GM21786 (cell line): ENCODE measurements around the gene LIPN.

Experiments
- ATAC-seq: cut with Tn5 transposase; IDR thresholded peaks from one replicate; pipeline ENCODE4 v1.9.1; 2021; ENCODE audit not compliant: unreplicated experiment

The LIPN gene

GRCh38 chr10:88782222-88782621, 22.4 kb downstream of the LIPN start:
- no peak for ATAC-seq

GRCh38 chr10:88783724-88784123, 23.9 kb downstream of the LIPN start:
- no peak for ATAC-seq

- ATAC-seq, result no peak
Measured at GRCh38 chr10:88786032-88786770, 26.4 kb downstream of the LIPN start.

GRCh38 chr10:88787463-88787862, 27.6 kb downstream of the LIPN start:
- ATAC-seq, result no peak

GRCh38 chr10:88788924-88789323, 29.1 kb downstream of the LIPN start:
- ATAC-seq, result no peak

- ATAC-seq, result no peak
Measured at GRCh38 chr10:88791924-88792323, 32.1 kb downstream of the LIPN start.

- no peak for ATAC-seq
Measured at GRCh38 chr10:88792661-88793060, 32.8 kb downstream of the LIPN start.

- no peak for ATAC-seq
Measured at GRCh38 chr10:88793712-88794299, 34.0 kb downstream of the LIPN start.

- no peak for ATAC-seq
Measured at GRCh38 chr10:88794731-88795130, 34.9 kb downstream of the LIPN start.

GRCh38 chr10:88800152-88801125, 40.6 kb downstream of the LIPN start:
- no peak for ATAC-seq

- ATAC-seq, result no peak
Measured at GRCh38 chr10:88802523-88803285, 42.9 kb downstream of the LIPN start, which contains the start of gene LIPM. LIPM (plus strand) TSS chr10:88802730; CDS start chr10:88802897, 167 bp downstream.

GRCh38 chr10:88803641-88804040, 43.8 kb downstream of the LIPN start:
- ATAC-seq, result no peak

- ATAC-seq, result no peak
Measured at GRCh38 chr10:88804083-88804812, 44.4 kb downstream of the LIPN start.

GRCh38 chr10:88805361-88805760, 45.5 kb downstream of the LIPN start:
- no peak for ATAC-seq

GRCh38 chr10:88805924-88806323, 46.1 kb downstream of the LIPN start:
- no peak for ATAC-seq

- no peak for ATAC-seq
Measured at GRCh38 chr10:88809621-88810020, 49.8 kb downstream of the LIPN start.

GRCh38 chr10:88810196-88810961, 50.6 kb downstream of the LIPN start:
- no peak for ATAC-seq

GRCh38 chr10:88813200-88813599, 53.4 kb downstream of the LIPN start:
- no peak for ATAC-seq

GRCh38 chr10:88819290-88819689, 59.5 kb downstream of the LIPN start:
- no peak for ATAC-seq
